Measurements from ENCODE around the gene SRPK1.

SRPK1 gene

DNA sequence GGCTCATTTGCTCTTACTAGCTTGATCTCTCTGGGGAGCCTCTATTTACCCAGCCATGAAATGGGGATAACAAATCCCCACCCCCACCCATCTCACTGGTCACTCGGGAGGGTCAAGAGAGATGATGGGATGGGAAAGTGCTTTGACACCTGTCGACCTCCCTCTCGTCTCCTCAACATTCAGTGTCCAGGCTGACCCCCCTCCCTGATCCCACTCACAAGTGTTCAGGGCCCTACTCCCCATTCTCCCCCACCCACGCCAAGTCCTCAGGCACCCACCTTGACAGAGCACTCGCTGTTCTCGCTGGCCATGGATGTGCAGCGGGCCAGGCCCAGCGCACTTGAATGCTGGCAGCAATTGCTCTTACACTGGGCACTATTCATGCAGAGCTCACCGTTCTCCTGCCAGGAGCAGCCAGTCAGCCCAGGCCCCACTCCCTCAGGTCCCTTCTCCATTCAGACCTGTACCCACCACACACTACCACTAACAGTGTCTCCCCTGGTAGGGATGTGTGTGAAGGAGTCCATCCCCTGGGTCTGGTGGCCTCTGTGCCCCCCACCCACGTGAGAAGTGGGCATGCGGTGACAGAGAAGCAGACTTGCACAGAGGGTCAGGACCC is 125.3 kb downstream of the SRPK1 start:
- no peak overlapping the region for H2AK5ac ChIP-seq (ENCODE audit: low read depth, low read length)
- DNase-seq (ENCODE audit: low spot score) = no peak
- peak overlapping the region; percentile 25 for H3K14ac ChIP-seq (ENCODE audit: low read length)
- peak overlapping the region; percentile 31 for H2BK15ac ChIP-seq (ENCODE audit: low read length)
- H3K4me3 ChIP-seq (ENCODE audit: low read length in 2 of 2) = no peak overlapping the region
- peak overlapping the region; percentile 64 for H2BK12ac ChIP-seq (ENCODE audit: low read length)
- no peaks in the 10 kb centered on the region for H3K79me1 ChIP-seq (ENCODE audit: low read depth, low read length)
- peaks cover 0 to 17% (median 0%) of the 10 kb centered on the region in 3 experiments for H3K27me3 ChIP-seq (ENCODE audit: control insufficient read depth in 3 of 3, insufficient read depth in 3 of 3, low read depth in 1 of 3, low read length in 3 of 3)
- no peaks in the 10 kb centered on the region for H3K36me3 ChIP-seq (replicated peaks in 1 of 2; ENCODE audit: control insufficient read depth in 2 of 2, insufficient read depth in 2 of 2, low read length in 2 of 2)
- no peak overlapping the region for H3K4me2 ChIP-seq (ENCODE audit: insufficient read depth, low read length, poor library complexity, severe bottlenecking)
- WGBS, 2 donors (ENCODE audit: extremely low coverage in 2 of 2, insufficient read length in 2 of 2, insufficient replicate concordance in 1 of 2) = no CpG with 5 or more reads among the region's 11 CpGs
- no peak overlapping the region for H3K27ac ChIP-seq (replicated peaks; ENCODE audit: low read length)
- H4K91ac ChIP-seq (ENCODE audit: low read depth, low read length, poor library complexity) = no peak overlapping the region
- no peaks in the 10 kb centered on the region for H3K9me3 ChIP-seq (replicated peaks in 1 of 2; ENCODE audit: control insufficient read depth in 2 of 2, insufficient read depth in 1 of 2, low read depth in 1 of 2, low read length in 2 of 2)
- H3K4me1 ChIP-seq (ENCODE audit: control insufficient read depth in 2 of 2, insufficient read depth in 1 of 2, low read depth in 1 of 2, low read length in 2 of 2) = no peaks in the 10 kb centered on the region
- no peak overlapping the region for H2AFZ ChIP-seq (ENCODE audit: low read length)
- no peak overlapping the region for H2BK120ac ChIP-seq (ENCODE audit: low read depth, low read length)
- H3K4ac ChIP-seq (ENCODE audit: low read length) = no peak overlapping the region
- no peak overlapping the region for H4K8ac ChIP-seq (ENCODE audit: low read depth, low read length)
- peak overlapping the region; percentile 54 for H3K18ac ChIP-seq (ENCODE audit: low read length)
- H2BK5ac ChIP-seq (ENCODE audit: low read length) = no peak overlapping the region
- no peak overlapping the region for H3K9ac ChIP-seq (ENCODE audit: low read depth, low read length, poor library complexity)
- peak overlapping the region; percentile 93 for H3K23ac ChIP-seq (ENCODE audit: low read depth, low read length, poor library complexity)

DNA sequence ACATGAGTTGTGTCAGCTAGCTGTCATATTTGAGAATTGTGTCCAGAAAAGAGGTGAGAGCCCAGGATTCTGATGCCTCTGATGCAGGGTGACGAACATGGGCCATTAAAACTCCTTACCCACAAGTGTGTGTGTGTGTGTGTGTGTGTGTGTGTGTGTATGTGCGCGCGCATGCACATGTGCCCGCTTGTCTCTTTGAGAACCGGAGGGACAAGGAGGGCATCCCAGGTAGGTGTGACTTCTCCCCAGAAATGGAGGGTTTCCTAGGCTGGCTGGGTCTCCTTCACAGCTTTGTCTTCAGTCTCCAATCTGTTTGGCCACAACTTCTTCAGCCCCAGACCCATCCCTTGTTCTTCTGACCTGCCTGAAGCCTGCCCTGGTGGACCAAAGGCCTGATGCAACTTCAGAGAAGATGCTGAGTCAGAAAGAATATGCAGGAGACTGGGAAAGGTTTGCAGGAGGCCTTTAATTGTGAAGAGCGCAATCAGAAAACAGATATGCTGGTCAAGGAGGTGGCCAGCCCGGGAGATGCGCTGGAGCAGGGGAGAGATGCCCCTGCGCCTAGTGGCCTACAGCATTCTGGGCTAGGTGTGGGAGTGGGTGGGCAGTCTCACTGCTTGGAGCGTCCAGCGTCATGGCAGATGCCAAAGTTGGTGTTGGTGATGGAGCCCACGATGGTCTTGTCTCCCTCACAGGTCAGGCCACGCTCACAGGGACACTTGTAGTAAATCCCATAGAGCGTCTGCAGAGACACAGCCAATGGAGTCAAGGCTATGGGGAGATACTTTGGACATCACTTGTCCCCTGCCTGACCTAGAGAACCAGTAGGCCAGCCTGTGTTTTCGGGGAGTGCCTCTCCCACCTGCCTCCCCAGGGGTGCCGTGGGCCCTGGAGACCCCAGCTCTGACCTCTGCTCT is 126.1 kb downstream of the SRPK1 start:
- Histone ChIP-seq H2AK5ac (ENCODE audit: low read depth, low read length) (peak overlapping the region; percentile 76), H4K91ac (ENCODE audit: low read depth, low read length, poor library complexity) (no peak overlapping the region), H2BK5ac (ENCODE audit: low read length) (no peak overlapping the region), H2BK120ac (ENCODE audit: low read depth, low read length) (no peak overlapping the region), H3K27ac (replicated peaks; ENCODE audit: low read length) (no peak overlapping the region), H3K4ac (ENCODE audit: low read length) (no peak overlapping the region), H3K9me3 (replicated peaks in 1 of 2; ENCODE audit: control insufficient read depth in 2 of 2, insufficient read depth in 1 of 2, low read depth in 1 of 2, low read length in 2 of 2) (no peaks in the 10 kb centered on the region), H4K8ac (ENCODE audit: low read depth, low read length) (peak overlapping the region; percentile 87), H3K14ac (ENCODE audit: low read length) (peak overlapping the region; percentile 85), H3K23ac (ENCODE audit: low read depth, low read length, poor library complexity) (peak overlapping the region; percentile 92), H3K18ac (ENCODE audit: low read length) (peak overlapping the region; percentile 29), H2AFZ (ENCODE audit: low read length) (no peak overlapping the region), H3K4me3 (ENCODE audit: low read length in 2 of 2) (no peak overlapping the region), H2BK12ac (ENCODE audit: low read length) (no peak overlapping the region), H3K79me1 (ENCODE audit: low read depth, low read length) (no peaks in the 10 kb centered on the region), H3K9ac (ENCODE audit: low read depth, low read length, poor library complexity) (peak overlapping the region; percentile 66), H3K4me2 (ENCODE audit: insufficient read depth, low read length, poor library complexity, severe bottlenecking) (no peak overlapping the region), H2BK15ac (ENCODE audit: low read length) (no peak overlapping the region), H3K27me3 (ENCODE audit: control insufficient read depth in 3 of 3, insufficient read depth in 3 of 3, low read depth in 1 of 3, low read length in 3 of 3) (peaks cover 0 to 17% (median 0%) of the 10 kb centered on the region in 3 experiments), H3K36me3 (replicated peaks in 1 of 2; ENCODE audit: control insufficient read depth in 2 of 2, insufficient read depth in 2 of 2, low read length in 2 of 2) (no peaks in the 10 kb centered on the region), H3K4me1 (ENCODE audit: control insufficient read depth in 2 of 2, insufficient read depth in 1 of 2, low read depth in 1 of 2, low read length in 2 of 2) (no peaks in the 10 kb centered on the region)
- no peak for DNase-seq (ENCODE audit: low spot score)
- WGBS, 2 donors (ENCODE audit: extremely low coverage in 2 of 2, insufficient read length in 2 of 2, insufficient replicate concordance in 1 of 2) = no CpG with 5 or more reads among the region's 17 CpGs

DNA sequence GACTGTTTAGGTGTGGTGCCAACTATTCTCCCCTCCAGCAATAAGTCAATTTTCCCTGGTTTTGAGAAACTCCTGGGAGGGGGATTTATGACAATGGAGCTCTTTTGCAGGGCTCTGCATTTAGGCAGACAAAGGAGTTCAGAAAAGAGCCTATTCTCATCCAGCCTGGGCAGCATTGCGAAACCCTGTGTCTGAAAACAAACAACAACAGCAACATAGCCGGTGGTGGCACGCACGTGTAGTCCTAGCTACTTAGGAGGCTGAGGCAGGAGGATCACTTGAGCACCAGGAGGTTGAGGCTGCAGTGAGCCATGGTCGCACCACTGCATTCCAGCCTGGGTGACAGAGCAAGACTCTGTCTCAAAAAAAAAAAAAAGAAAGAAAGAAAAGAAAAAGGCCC is 130.2 kb downstream of the SRPK1 start:
- Histone ChIP-seq H3K79me1 (ENCODE audit: low read depth, low read length) (no peaks in the 10 kb centered on the region), H3K4ac (ENCODE audit: low read length) (no peak overlapping the region)

DNA sequence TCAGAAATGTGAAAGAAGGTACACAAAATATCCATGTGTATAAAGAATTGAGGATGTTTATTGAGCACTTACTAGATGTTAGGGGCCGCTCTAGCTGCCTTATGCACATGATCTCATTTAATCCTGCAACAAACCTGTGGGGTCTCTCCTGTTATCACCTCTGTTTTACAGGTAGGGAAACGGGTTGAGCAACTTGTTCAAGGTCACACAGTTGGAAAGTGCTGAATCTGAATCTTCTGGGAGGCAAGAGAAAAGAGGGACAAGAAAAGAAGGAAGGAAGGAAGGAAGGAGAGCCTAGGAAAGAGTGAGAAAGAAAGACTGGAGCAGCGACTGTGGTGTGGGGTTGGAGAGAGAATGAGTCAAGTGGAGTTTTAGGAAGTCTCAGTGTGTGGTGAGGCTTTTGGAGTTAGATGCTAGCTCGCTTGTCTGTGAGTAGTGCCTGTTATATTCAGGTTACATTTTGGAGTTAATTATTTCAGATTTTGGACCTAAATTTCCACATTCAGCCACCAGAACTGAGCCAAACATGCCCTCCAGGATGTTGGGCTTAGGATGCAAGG is 132.4 kb downstream of the SRPK1 start:
- no peak overlapping the region for H3K4me2 ChIP-seq (ENCODE audit: insufficient read depth, low read length, poor library complexity, severe bottlenecking)
- no peak overlapping the region for H2BK120ac ChIP-seq (ENCODE audit: low read depth, low read length)
- no peaks in the 10 kb centered on the region for H3K79me1 ChIP-seq (ENCODE audit: low read depth, low read length)
- no peaks in the 10 kb centered on the region for H3K9me3 ChIP-seq (replicated peaks in 1 of 2; ENCODE audit: control insufficient read depth in 2 of 2, insufficient read depth in 1 of 2, low read depth in 1 of 2, low read length in 2 of 2)
- no peak overlapping the region for H2BK5ac ChIP-seq (ENCODE audit: low read length)
- peaks cover 0 to 23% (median 0%) of the 10 kb centered on the region in 3 experiments for H3K27me3 ChIP-seq (ENCODE audit: control insufficient read depth in 3 of 3, insufficient read depth in 3 of 3, low read depth in 1 of 3, low read length in 3 of 3)
- no peak overlapping the region for H2AFZ ChIP-seq (ENCODE audit: low read length)
- H3K18ac ChIP-seq (ENCODE audit: low read length) = no peak overlapping the region
- H4K8ac ChIP-seq (ENCODE audit: low read depth, low read length) = no peak overlapping the region
- no peak overlapping the region for H3K9ac ChIP-seq (ENCODE audit: low read depth, low read length, poor library complexity)
- no peaks in the 10 kb centered on the region for H3K36me3 ChIP-seq (replicated peaks in 1 of 2; ENCODE audit: control insufficient read depth in 2 of 2, insufficient read depth in 2 of 2, low read length in 2 of 2)
- H2BK15ac ChIP-seq (ENCODE audit: low read length) = no peak overlapping the region
- H3K4me3 ChIP-seq (ENCODE audit: low read length in 2 of 2) = no peak overlapping the region
- H2BK12ac ChIP-seq (ENCODE audit: low read length) = no peak overlapping the region
- H3K23ac ChIP-seq (ENCODE audit: low read depth, low read length, poor library complexity) = no peak overlapping the region
- no peak overlapping the region for H3K14ac ChIP-seq (ENCODE audit: low read length)
- H2AK5ac ChIP-seq (ENCODE audit: low read depth, low read length) = no peak overlapping the region
- WGBS, 2 donors (ENCODE audit: extremely low coverage in 2 of 2, insufficient read length in 2 of 2, insufficient replicate concordance in 1 of 2) = no CpG with 5 or more reads among the region's 4 CpGs
- no peak for DNase-seq (ENCODE audit: low spot score)
- no peak overlapping the region for H4K91ac ChIP-seq (ENCODE audit: low read depth, low read length, poor library complexity)
- H3K4me1 ChIP-seq (ENCODE audit: control insufficient read depth in 2 of 2, insufficient read depth in 1 of 2, low read depth in 1 of 2, low read length in 2 of 2) = no peaks in the 10 kb centered on the region
- no peak overlapping the region for H3K27ac ChIP-seq (replicated peaks; ENCODE audit: low read length)
- H3K4ac ChIP-seq (ENCODE audit: low read length) = no peak overlapping the region

More for the DNA sequence above, 130.2 kb downstream of the SRPK1 start:
- Histone ChIP-seq H3K14ac (ENCODE audit: low read length) (no peak overlapping the region), H3K27me3 (ENCODE audit: control insufficient read depth in 3 of 3, insufficient read depth in 3 of 3, low read depth in 1 of 3, low read length in 3 of 3) (peaks cover 0 to 21% (median 0%) of the 10 kb centered on the region in 3 experiments), H2BK12ac (ENCODE audit: low read length) (no peak overlapping the region), H2BK15ac (ENCODE audit: low read length) (no peak overlapping the region), H4K8ac (ENCODE audit: low read depth, low read length) (no peak overlapping the region), H2AK5ac (ENCODE audit: low read depth, low read length) (no peak overlapping the region), H3K4me1 (ENCODE audit: control insufficient read depth in 2 of 2, insufficient read depth in 1 of 2, low read depth in 1 of 2, low read length in 2 of 2) (no peaks in the 10 kb centered on the region), H3K23ac (ENCODE audit: low read depth, low read length, poor library complexity) (no peak overlapping the region), H3K9ac (ENCODE audit: low read depth, low read length, poor library complexity) (peak overlapping the region; percentile 17), H3K9me3 (replicated peaks in 1 of 2; ENCODE audit: control insufficient read depth in 2 of 2, insufficient read depth in 1 of 2, low read depth in 1 of 2, low read length in 2 of 2) (no peaks in the 10 kb centered on the region), H3K27ac (replicated peaks; ENCODE audit: low read length) (no peak overlapping the region), H3K4me3 (ENCODE audit: low read length in 2 of 2) (no peak overlapping the region), H2BK5ac (ENCODE audit: low read length) (no peak overlapping the region), H3K18ac (ENCODE audit: low read length) (no peak overlapping the region), H2BK120ac (ENCODE audit: low read depth, low read length) (no peak overlapping the region), H2AFZ (ENCODE audit: low read length) (no peak overlapping the region), H3K36me3 (replicated peaks in 1 of 2; ENCODE audit: control insufficient read depth in 2 of 2, insufficient read depth in 2 of 2, low read length in 2 of 2) (no peaks in the 10 kb centered on the region), H3K4me2 (ENCODE audit: insufficient read depth, low read length, poor library complexity, severe bottlenecking) (no peak overlapping the region), H4K91ac (ENCODE audit: low read depth, low read length, poor library complexity) (no peak overlapping the region)
- DNase-seq (ENCODE audit: low spot score) = no peak
- WGBS, 2 donors (ENCODE audit: extremely low coverage in 2 of 2, insufficient read length in 2 of 2, insufficient replicate concordance in 1 of 2) = no CpG with 5 or more reads among the region's 5 CpGs

All from neuronal stem cell (in vitro differentiated cells).